D341Med (cell line): ENCODE data around the gene C5.
"Not testable (repeated sequence)": the region's sequence is repeated elsewhere in the genome, so short reads cannot be mapped to it uniquely, and the experiment has no call there.

Experiments
- DNase-seq: peaks from one replicate; pipeline ENCODE4 v3.0.0; 2012; ENCODE audit warnings: low spot score

Gene C5

DNA sequence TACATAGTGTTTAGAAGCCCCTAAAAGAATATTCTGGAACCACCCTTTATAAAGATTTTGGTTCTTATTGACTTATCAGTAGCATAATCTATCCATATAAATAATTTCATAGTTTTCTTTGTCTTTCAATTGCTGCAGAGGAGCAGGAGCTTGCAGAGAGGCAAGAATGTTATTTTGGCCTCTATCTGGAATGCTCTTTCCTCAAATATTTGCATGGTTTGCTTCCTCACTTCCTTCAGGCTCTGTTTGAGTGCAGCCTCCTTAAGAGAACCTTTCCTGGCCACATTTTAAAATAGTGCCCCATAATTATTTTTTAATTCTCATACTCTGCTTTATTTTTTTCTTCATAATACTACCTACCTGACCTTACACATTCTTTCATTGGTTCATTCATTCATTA, 1.5 kb downstream of the C5 start:
- no peak for DNase-seq

DNA sequence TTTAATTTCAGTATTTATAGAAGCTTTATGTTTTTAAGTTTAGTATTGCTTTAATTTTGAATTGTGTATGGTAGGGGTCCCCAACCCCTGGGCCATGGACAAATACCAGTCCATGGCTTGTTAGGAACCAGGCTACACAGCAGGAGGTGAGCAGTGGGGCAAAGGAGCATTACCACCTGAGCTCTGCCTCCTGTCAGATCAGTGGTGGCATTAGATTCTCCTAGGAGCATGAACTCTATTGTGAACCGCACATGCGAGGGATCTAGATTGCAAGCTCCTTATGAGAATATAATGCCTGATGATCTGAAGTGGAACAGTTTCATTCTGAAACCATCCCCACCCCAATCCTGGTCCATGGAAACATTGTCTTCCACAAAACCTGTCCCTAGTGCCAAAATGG, 1.9 kb downstream of the C5 start:
- no peak for DNase-seq

DNA sequence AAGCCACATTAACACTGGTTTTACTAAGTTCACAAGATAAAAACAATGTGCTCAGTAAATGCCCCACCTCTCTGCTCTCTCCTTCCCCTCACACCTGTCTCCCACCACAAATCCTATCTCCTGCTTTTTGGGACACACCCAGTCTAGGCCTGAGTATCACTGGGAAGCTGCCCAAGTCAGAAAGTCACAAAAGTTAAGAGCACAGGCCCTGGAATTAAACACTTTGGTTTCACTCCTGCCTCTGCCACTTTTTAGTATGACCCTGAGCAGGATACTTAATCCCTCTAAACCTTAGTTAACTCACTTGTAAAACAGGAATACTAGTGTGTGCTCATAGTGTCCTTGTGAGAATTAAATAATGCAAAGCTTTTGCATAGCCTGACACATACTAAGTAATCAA, 11.3 kb downstream of the C5 start:
- no peak for DNase-seq

DNA sequence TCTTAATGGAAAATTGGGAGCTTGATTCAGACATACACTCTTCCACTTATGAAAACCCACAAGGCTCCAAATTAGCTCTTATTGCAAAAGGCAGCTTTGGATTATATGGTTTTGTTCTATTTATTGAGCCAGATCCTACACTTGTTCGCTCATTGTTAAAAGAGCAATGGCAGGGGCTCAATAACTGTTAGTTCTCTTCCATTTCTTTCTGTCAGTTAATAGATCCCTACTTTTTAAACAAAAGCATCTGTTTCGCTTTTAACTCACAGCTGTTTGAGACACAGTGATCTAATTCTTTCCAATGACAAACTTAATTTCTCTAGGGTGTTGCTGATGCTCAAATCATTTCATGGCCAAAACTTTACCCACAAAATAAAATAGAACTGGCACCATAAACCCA, 11.7 kb downstream of the C5 start:
- DNase-seq = no peak

DNA sequence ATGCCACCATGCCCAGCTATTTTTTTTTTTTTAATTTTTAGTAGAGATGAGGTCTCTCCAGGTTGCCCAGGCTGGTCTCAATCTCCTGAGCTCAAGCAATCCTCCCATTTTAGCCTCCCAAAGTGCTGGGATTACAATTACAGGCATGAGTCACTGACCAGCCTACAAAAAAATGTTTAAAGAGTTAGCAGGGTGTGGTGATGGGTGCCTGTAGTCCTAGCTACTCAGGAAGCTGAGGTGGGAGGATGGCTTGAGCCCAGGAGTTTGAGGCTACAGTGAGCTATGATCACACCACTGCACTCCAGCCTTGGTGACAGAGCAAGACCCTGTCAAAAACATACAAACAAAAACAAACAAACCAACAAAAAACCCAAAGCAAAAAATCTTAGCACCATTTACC, 14.4 kb downstream of the C5 start:
- DNase-seq = not testable (repeated sequence)

DNA sequence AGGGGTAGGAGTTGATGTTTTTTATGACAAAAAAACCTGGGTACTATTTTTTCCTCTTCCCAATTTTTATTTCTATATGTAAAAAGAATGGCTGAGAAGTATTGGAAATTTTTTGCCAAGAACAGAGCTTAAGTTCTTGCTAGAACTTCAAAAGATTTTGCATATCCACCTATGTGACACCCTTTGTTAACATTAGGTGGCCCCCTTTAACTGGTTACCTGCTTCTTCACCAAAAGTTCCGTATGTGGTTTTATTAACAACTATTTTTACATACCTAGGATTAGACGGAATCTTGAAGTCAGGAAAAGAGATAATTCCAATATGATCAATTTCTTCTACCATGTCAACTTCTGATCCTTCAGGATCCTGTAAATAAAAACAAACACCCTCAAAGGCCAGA, 15.5 kb downstream of the C5 start:
- DNase-seq = no peak

DNA sequence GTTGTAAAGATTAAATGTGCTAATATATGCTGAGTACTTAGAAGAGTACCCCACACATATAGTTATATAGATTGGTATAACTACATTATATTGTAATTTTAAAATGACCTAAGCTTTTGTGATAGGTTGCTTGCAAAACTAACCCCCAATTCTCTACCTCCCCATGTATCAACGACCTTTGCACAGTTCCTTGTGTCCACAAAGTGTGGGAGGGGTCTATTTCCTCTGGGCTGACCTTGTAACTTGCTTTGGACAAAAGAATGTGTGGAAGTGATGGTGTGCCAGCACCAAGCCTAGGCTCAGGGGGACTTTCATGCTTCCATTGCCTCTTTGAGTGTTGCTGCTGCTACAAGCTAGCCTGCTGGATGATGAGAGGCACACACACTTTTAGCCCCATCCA, 20.6 kb downstream of the C5 start:
- no peak for DNase-seq

DNA sequence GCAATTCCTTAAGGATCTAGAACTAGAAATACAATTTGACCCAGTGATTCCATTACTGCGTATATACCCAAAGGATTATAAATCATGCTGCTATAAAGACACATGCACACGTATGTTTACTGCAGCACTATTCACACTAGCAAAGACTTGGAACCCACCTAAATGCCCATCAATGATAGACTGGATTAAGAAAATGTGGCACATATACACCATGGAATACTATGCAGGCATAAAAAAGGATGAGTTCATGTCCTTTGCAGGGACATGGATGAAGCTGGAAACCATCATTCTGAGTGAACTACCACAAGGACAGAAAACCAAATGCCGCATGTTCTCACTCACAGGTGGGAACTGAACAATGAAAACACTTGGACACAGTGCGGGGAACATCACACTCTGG, 21.8 kb downstream of the C5 start:
- not testable (repeated sequence) for DNase-seq

DNA sequence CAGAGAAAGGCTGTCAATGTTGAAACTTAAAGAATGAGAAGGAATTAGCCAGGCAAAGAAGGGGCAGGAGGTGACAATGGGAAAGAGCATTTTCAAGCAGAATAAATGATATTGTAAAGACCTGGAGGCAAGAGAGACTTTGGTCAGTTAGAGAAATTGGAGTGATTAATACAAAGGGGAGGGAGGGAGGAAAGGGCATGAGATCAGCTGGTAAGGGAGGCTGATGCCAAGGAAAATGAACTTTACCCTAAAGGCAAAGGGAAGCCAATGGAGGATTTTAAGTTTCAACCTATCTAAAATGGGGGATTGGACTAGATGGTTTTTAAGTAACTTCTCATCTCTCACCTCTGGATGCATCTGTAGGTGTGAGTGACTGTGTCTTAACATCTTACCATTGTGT, 23.3 kb downstream of the C5 start:
- DNase-seq = no peak

DNA sequence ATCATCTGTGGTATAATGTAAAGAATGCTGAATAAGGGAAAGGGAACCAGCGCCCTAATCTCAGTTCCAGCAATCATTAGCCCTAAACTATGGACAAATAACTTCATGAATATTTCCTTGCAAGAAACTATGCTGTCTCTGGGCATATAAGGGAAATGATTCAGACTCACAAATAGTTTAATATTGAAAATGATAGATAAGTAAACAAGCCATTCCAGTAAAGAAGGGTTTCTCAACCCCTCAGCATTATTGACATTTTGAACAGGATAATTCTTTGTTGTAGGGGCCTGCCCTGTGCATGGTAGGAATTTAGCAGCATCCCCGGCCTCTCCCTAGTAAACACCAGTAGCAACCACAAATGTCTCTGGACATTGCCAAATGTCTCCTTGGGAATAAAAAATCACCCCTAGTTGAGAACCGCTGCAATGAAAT, 23.8 kb downstream of the C5 start:
- DNase-seq = no peak

DNA sequence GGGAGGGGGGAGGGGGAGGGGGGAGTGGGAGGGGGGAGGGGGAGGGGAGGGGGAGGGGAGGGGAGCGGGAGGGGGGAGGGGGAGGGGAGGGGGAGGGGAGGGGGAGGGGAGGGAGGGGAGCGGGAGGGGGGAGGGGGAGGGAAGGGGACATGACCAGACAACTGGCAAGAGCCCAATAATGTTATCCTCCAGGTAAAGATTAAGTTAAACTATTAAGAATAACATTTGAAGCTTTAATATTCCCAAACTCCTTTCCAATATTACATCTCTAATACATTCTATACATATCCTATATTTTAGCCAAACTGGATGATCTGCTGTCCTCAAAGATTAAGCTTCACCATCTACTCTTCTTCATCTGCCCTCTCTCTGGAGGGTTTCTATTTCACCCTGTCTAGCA, 25.8 kb downstream of the C5 start:
- no peak for DNase-seq

DNA sequence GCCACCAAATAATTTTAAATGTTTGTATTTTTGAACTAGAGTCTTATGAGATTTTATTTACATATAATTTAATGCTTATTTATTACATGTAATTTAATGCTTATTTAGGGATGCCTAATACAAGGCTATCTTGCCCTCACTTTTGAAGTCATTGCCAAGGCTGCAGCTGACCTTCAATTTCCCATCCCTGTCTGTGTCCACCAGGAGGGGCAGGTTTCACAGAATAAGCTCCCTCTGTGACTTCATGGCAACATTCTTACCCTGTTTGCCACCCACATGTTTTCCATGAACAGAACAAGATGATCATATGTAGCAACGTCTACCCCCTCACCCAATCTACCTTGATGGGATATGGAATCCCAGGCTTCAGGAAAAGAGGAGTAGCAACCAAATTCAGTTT, 27.0 kb downstream of the C5 start:
- DNase-seq = no peak

DNA sequence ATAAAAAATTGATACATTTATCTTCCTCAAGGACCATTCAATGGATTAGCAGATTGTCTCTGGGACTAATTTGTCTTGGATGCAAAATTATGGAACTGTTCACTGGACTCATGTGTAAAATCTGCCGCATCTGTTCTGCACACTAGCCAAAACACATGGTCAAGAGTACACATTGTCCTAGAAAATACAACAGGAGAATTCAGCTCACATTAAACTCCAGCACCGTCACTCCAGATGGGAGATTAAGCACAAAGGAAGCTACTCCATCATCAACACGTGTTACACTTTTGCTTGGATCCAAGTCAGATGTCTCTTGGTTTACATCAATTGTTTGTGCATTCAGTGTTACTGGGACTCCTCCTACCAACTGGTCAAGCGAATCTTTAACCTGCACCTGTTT, 28.8 kb downstream of the C5 start:
- no peak for DNase-seq

DNA sequence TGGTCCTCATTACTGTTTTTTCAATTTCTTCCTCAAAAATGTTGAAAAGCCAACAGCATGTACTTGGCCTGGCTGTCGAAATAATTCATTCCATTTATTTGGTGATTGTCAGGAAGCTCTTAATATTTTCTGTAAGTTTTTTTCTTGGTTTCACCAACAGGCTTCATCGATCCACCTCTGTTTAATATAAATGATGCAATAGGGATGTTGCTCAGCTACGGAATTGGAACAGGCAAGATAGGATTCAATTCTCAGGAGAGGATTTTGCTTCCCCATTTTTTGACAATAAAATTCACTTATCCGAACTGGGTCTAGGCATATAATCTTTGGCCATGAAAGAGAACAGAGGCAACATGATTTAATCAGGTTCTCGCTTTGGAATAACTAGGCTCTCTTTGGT, 30.8 kb downstream of the C5 start:
- no peak for DNase-seq

DNA sequence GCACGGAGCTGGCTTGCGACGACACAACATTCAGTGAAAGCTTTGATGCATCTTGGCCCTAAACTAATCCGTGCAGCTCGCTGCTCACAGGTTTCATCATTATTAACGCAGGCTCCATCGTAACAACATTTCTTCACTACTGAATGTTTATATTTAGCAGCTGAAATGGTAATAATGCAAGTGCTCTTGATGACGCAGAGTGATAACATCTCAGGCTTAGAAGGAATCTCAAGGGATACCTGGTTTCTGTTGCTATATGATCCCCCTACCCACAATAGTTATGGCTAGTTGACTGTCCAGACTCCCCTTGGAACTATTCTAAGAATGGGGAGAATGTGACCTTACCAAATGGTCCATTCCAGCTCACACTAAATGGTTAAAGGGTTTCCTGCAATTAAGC, 36.2 kb downstream of the C5 start:
- no peak for DNase-seq

DNA sequence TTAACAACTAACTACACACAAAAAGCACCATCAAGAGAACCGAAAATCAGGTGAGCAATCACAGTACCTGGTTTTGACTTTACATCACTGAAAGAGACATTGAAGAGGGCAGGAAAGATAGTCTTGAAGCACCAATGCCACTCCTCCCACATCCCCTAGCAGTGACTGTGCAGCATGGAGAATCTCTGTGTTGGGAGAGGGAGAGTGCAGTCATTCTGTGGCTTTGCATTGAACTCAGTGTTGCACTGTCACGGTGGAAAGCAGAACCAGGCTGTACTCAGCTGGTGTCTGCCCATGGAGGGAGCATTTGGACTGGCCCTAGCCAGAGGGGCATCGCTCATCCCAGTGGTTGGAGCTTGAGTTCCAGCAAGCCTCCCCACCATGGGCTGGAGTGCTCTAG, 40.4 kb downstream of the C5 start:
- DNase-seq = no peak

DNA sequence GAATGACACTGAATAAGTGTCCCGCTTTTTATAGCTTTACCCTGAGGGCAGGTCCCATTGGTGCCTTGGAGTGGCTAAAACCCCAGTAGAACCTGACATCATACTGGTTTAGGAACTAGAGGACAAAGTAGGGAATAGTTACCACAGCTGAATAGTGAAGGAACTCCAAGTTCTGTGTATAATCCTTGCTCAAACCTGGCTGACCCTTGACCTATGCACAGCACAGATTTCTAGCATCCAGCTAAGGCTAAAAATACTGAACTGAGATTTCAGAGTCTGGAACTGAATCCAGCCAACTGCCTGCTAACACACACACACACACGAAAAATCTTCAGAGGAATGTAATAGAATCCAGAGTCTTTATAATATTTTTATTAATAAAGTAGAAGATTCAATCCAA, 50.8 kb downstream of the C5 start:
- DNase-seq = no peak

DNA sequence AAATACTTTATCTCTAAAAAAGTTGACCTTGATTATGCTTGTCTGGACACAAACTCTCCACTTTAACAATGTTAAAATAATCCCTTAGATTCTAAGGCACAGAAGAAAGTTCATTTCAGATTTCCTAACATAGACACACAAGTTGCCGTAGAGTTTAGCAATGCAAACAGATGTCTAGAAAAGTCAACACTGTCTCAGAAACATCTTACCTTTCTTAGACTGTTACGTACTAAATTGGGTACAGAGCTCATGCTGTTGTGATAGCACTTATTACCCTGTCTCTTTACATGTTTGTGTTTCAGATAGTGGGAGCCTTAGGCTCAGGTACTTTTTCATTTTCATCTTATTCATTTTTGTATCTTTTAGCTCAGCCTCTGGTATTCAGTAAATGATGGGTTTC, 52.0 kb downstream of the C5 start:
- DNase-seq = no peak

DNA sequence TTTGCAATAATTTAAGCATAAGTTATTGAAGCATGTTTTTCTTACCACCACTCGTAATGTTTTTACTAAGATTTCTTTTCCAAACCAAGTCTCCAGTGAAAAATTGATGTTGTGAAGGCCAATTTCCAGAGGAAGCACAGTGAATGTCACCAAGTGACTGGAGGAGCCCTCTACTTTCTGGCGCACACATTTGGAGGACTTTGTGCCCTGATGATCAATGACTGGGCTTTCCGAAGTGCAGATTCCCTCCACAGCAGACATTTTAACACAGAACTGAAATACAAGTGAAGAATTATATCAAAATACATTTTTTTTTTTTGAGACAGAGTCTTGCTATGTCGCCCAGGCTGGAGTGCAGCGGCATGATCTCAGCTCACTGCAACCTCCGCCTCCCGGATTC, 52.6 kb downstream of the C5 start:
- no peak for DNase-seq

DNA sequence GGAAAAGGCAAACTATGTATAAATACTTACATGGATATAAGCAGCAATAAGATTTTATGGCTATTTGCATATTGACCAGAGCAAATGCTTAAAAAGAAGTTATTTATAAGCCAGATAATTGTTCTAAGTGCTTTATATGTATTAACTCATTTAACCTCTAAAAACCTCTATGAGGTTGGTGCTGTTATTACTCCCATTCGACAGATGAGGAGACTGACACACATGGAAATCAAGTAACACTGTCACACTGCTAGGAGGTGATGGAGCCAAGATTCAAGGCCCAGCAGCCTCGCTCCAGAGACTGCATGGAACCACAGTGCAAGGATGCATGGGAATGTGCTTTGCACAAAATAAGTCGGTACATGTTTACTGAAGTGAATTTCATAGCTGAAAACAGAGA, 53.7 kb downstream of the C5 start:
- no peak for DNase-seq

DNA sequence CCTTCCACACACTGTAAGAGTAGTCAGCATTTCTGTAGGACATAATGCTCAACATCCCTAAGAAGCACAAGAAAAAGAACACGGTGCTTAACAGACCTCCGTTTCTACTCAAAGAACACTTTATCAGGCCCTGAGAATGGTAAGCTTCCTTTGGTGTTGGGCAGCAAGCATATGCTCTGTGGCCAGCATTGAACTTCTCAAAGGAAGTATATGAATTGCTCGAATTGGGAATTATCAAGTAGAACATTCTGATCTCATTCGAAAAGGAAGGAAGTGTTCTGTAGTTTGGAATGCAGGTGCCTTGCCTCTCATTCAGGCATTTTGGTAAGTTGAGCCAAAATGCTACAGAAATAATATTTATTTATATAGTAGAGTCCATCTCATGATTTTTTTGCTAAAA, 61.0 kb downstream of the C5 start:
- DNase-seq = no peak

DNA sequence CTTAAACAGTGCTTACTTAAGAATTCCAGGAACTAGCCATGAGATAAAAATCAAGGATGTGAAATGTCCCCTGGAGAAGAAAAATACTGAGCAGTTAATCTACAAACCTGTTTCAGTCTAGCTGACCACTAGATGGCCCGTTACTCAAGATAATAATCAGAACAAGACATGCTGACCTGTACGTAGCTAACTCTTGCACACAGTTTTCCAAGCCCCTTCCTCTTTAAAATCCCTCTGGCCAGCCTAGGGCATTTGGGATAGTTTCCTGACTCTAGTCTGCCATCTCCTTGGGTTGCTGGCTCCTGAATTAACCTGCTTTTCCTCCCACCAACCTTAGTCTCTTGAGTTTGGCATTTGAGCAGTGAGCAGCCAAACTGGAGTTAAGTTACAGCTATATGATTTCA, 64.3 kb downstream of the C5 start:
- DNase-seq = peak; percentile 38

DNA sequence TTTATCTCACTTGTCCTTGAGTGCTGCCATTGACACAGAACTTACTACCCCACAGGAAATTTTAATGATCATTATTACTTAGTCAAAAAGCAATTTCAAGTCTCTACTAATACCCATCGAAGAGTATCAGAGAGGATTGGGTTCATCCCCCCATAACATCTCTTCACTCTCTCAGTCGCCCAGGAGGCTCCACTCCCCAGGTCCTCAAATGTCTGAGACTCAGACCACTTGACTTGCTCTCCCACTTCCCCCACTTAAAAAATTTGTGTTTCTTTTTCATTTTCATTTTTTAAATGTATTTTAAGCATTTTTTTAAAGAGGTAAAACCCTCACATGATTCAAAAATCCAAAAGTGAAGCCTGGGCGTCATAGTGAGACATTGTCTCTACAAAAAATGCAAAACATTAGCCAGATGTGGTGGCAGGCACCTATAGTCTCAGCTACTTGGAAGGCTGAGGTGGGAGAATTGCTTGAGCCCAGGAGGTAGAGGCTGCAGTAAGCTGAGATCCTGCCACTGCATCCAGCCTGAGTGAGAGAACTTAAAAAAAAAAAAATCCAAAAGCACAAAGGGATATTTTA, 66.7 kb downstream of the C5 start:
- no peak for DNase-seq

DNA sequence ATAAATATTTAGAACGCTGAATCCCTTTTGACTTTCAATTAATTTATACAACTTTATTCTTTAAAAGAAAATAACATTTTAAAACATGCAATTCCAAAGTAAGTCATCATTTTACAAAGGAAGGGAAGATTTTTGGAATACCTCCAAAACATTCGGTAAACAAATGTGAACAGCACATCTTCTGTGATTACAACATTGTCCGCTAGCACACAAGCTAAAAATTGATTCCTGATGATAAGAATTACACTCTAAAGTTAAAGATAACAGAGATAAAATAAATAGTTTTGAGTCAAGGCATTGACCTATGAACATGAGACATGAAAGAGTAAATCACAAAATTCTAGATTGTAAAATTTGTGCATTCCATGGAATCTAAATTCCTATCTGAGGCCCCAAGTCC, 67.2 kb downstream of the C5 start:
- no peak for DNase-seq

DNA sequence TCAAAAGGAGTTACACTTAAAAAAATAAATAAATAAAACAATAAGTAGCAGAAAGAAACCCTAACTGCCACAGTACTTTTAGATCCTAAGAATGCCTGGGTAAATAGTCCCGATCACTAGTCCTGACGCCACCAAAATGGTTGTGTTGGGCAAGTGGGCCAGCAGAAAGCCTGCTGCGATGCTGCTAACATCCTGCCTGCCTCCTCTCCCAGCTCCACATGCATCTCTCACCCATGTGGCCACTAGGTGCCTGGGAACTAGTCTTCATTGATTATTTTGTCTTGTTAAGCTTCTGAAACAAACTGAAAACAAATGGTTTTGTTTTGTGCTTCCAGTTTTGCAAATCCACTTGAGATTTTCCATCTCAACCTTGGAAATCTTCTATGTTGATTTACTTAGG, 69.1 kb downstream of the C5 start:
- DNase-seq = no peak
